AG10803 (cell line): ENCODE measurements around the gene GDPGP1.

ENCODE experiments used
- DNase-seq: peaks from one replicate; pipeline ENCODE4 v3.0.0; 2010; ENCODE audit warnings: low read depth
- H3K4me3 ChIP-seq: 2 replicates; pipeline ENCODE4 v1.5.1; 2011; ENCODE audit warnings: mild to moderate bottlenecking, low read length, control low read depth
- TF ChIP-seq, protein P1 (sequence below): conservative IDR thresholded peaks from 2 replicates; pipeline ENCODE4 v1.5.1; 2011; ENCODE audit warnings: mild to moderate bottlenecking, low read length, control low read depth, inconsistent platforms

Gene GDPGP1

DNA sequence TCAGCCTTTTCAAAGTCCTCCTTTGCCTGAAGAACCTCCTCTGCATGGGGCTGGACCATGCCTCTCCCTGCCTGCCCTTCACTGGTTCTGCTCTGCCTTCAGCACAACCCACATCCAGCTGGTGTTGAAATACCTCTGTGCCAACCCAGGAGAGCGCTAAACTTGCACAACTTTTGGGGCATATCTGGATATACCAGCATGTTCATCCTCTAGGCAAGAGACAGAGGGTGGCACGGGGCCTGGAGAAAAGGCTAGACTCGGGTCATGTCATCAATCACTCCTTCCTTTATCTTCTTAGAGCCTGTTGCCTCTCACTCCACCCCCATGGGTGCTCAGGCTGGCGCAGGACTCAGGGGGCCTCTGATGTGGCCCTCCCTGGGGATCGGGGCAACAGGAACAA, 28.1 kb upstream of the GDPGP1 start:
- TF ChIP-seq, protein P1, sequence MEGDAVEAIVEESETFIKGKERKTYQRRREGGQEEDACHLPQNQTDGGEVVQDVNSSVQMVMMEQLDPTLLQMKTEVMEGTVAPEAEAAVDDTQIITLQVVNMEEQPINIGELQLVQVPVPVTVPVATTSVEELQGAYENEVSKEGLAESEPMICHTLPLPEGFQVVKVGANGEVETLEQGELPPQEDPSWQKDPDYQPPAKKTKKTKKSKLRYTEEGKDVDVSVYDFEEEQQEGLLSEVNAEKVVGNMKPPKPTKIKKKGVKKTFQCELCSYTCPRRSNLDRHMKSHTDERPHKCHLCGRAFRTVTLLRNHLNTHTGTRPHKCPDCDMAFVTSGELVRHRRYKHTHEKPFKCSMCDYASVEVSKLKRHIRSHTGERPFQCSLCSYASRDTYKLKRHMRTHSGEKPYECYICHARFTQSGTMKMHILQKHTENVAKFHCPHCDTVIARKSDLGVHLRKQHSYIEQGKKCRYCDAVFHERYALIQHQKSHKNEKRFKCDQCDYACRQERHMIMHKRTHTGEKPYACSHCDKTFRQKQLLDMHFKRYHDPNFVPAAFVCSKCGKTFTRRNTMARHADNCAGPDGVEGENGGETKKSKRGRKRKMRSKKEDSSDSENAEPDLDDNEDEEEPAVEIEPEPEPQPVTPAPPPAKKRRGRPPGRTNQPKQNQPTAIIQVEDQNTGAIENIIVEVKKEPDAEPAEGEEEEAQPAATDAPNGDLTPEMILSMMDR: no peak
- H3K4me3 ChIP-seq: no peak overlapping the region
- no peak for DNase-seq

DNA sequence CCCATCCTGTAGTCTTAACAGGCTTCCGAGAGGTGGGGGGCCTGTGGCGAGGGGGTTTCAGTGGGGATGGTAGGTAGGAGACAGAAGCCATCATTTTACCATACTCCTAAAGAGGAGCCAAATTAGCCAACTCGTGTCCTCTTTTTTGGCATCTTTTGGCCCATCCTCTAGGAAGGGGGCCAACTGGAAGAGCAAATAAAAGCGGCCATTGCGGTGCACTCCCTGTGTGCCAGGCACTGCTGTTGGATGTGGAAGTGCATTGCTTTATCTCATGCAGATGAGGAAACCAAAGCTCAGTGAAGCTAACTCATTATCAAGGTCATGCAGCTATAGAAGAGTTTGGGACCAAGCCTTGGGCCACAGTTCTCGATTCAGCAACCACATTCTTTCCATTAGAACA, 26.8 kb upstream of the GDPGP1 start:
- no peak for DNase-seq
- H3K4me3 ChIP-seq: no peak overlapping the region
- TF ChIP-seq, protein P1: no peak

DNA sequence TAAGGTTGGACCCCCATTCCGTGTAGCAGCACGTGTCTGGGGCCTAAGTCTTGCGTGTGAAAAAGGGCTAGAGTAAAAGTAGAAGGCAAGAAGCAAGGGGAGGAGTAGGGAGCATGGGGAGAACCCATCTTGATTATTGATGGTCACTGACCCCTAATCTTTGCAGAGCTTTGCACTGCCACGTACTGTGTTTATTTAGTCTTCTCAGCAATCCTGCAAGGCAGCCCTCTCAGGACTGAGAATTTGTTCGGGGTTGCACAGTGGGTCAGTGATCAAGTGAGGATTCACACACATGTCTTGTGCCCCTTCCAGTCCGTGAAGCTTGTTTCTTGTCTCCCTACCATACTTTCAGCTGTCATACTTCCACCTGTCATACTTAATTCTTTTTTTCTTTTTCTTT, 25.7 kb upstream of the GDPGP1 start:
- DNase-seq: no peak
- no peak overlapping the region for H3K4me3 ChIP-seq
- TF ChIP-seq, protein P1: no peak

DNA sequence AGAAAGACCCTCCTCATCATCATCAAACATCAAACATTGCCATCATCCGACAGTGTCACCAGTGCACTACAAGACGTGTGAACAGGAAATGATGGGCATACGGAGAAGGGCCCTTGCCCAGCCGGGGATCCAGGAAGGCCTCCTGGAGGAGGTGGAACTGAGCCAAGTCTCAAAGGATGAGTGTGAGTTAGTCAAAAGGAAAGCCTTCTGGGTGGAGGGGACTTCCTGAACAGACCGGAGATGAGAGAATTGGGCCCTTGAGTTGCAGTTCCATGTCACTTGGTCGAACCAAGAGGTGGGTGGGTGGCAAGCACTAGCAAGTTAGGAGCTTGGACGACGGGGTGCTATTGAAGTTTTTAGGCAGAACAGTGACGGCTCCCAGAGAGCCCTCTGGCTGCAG, 24.4 kb upstream of the GDPGP1 start:
- no peak for DNase-seq
- H3K4me3 ChIP-seq: no peak overlapping the region
- TF ChIP-seq, protein P1: no peak

DNA sequence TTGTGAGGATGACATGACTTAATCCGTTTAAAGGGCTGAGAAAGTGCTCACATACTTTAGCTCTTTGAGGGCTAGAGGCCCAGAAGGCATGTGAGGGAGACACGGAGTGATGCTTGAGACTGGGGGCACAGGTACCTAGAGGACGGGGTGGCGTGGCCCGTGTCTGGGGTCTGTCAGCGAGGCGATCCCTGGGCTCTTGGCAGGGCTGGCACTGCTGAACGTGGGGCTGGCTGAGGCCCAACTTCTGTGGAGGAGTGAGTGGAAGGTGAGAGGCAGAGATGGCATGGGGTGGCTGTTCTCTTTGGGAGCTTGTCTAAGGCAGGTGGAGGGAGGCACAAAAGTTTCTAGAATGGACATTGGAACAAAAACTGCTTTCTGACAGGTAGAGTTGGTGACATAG, 23.4 kb upstream of the GDPGP1 start:
- TF ChIP-seq, protein P1: no peak
- DNase-seq: no peak
- no peak overlapping the region for H3K4me3 ChIP-seq

DNA sequence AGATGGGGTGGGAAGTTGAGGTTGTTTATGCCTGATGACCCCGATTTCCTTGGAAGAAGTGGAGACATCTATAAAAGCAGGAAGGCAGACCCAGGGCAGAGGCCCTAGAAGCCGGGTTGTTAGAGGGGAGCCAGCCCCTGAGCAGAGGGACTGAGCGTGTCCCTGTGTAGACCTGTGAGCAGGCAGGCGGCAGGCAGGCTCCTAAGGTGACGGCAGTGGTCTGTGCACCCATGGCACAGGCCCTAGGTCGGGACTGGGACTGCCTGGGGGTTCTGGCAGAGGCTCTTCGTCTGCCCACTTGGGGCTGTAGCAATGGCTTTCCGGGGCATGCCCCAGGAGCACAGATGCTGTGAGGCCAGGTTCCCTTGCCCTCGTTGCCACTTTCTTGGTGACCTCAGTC, 23.0 kb upstream of the GDPGP1 start:
- no peak overlapping the region for H3K4me3 ChIP-seq
- DNase-seq: no peak
- TF ChIP-seq, protein P1: no peak

DNA sequence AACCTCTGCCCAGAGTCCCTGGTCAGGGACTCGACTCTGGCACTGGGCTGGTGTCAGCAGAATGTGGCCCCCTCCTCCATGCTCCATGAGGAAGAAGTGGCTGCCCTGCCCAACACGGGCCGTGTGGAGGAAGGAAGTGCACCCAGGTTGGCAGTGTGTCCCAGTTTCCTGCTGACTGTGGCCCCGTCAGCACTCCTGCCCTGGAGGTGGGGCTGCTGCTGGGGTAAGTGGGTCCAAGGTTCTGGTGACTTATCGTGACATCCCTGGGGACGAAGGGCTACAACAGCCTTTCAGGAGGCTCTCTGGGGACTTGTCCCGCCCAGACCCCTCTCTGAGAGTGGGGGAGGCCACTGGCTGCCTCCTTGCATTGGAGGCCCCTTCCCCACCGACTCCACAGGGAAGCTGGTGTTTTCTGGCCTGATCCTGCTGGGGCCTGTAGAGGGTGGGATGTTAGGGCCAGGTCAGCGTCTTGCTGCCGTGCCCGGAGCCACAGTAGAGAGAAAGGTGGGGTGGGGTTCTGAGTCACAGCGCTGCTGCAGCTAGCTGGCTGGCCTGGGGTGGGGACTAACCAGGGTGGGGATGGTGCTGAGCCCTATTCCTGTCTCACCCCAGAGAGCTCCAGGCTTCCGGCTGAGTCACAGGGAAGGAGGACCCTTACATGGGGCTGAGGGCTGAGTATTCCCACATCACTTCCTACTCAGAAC, 22.4 kb upstream of the GDPGP1 start:
- TF ChIP-seq, protein P1: no peak
- no peak overlapping the region for H3K4me3 ChIP-seq
- no peak for DNase-seq
